Hepatocyte (in vitro differentiated cells): Measurements from ENCODE around the gene PTPRE.

Source experiments
- CTCF ChIP-seq: fragments of 200-600 bp; sonication (generic); IDR thresholded peaks from 2 replicates; pipeline ENCODE4 v1.5.1; 2016; ENCODE audit warnings: antibody characterized with exemption, mild to moderate bottlenecking; ENCODE audit not compliant: poor library complexity
- EZH2phosphoT487 ChIP-seq: fragments of 200-600 bp; sonication (generic); IDR thresholded peaks from one replicate; pipeline ENCODE4 v1.6.1; 2018; ENCODE audit warnings: antibody characterized with exemption, mild to moderate bottlenecking, low read depth, moderate library complexity; ENCODE audit not compliant: unreplicated experiment, severe bottlenecking

- no peak for TF ChIP-seq EZH2phosphoT487
- TF ChIP-seq CTCF = no peak
Measured at GRCh38 chr10:127942811-127943210, 35.9 kb downstream of the PTPRE start.
